K562 (cell line): ENCODE data around the gene YLPM1. TPM values are rescaled to one million over a fixed set of nuclear protein-coding genes. Genes with fewer than 3 reads are reported as not detected.

ENCODE experiments used
- polyA plus RNA-seq, 8 experiments: library from polyadenylated mRNA; depleted of rRNA in 4 of 8; stranded (reverse) in 5 of 8; unstranded in 3 of 8; fragments of >200 nt; fragmentation: Nextera tagmentation in 2 of 8; fragmentation: Illumina TruSeq in 1 of 8; extraction: Ambion mirVana in 2 of 8; extraction: Trizol in 1 of 8; gene quantifications; 2 replicates each; pipeline versions ENCODE4 v1.2.1 to v1.2.3, GENCODE V29; 2011 to 2014; ENCODE audit warnings: inconsistent platforms in 1 of 8, missing spikeins in 1 of 8
- total RNA-seq, 7 experiments: library from RNA; depleted of rRNA in 6 of 7; stranded (reverse); fragments of >200 nt in 6 of 7; fragmentation: Illumina TruSeq in 2 of 7; extraction: Trizol in 2 of 7; gene quantifications; 2 replicates each; pipeline versions ENCODE4 v1.2.1 to v1.2.3, GENCODE V29; 2011 to 2021; ENCODE audit warnings: low replicate concordance in 1 of 7

Gene YLPM1
- total and polyA plus RNA-seq, 9 of the 15 experiments (the other 6 are each of a cell fraction or from before 2014, with no cell fraction given): 7.2 to 32.7 (median 14.6) TPM

Other genes starting within 250 kb of the YLPM1 start
Only the 7 nearest of the 8 such genes appear.
- 0.04 TPM in 1 of 2 replicates, not detected in the other for gene LTBP2, start 151.1 kb upstream of the YLPM1 start, total RNA-seq (2014; rRNA removed)
- gene LTBP2, start 151.1 kb upstream of the YLPM1 start, total RNA-seq (2014; rRNA removed; fragmentation: Illumina TruSeq; extraction: Trizol): not detected in 2 replicates
- gene LTBP2, start 151.1 kb upstream of the YLPM1 start, total RNA-seq (2015; rRNA removed; fragmentation: Illumina TruSeq; extraction: Trizol): not detected in 2 replicates
- 0.18 and 0.20 TPM in 2 replicates for gene LTBP2, start 151.1 kb upstream of the YLPM1 start, total RNA-seq (2021)
- 0.03 and 0.07 TPM in 2 replicates for gene LTBP2, start 151.1 kb upstream of the YLPM1 start, polyA plus RNA-seq (2011; rRNA removed)
- gene LTBP2, start 151.1 kb upstream of the YLPM1 start, polyA plus RNA-seq (2014; fragmentation: Illumina TruSeq; extraction: Trizol): 0.01 TPM in 1 of 2 replicates, not detected in the other
- gene LTBP2, start 151.1 kb upstream of the YLPM1 start, polyA plus RNA-seq (2014; fragmentation: Nextera tagmentation; extraction: Ambion mirVana): under 1 TPM; 0.03 to 0.04 TPM
- under 0.01 TPM in 1 of 2 replicates, not detected in the other for gene LTBP2, start 151.1 kb upstream of the YLPM1 start, polyA plus RNA-seq (2014; rRNA removed)
- 12.6 and 17.8 TPM in 2 replicates for gene AREL1, start 50.2 kb upstream of the YLPM1 start, total RNA-seq (2014; rRNA removed)
- gene AREL1, start 50.2 kb upstream of the YLPM1 start, total RNA-seq (2014; rRNA removed; fragmentation: Illumina TruSeq; extraction: Trizol): 16.3 and 16.6 TPM in 2 replicates
- gene AREL1, start 50.2 kb upstream of the YLPM1 start, total RNA-seq (2015; rRNA removed; fragmentation: Illumina TruSeq; extraction: Trizol): 16.7 and 17.5 TPM in 2 replicates
- 24.3 and 24.8 TPM in 2 replicates for gene AREL1, start 50.2 kb upstream of the YLPM1 start, total RNA-seq (2021)
- 24.0 and 25.7 TPM in 2 replicates for gene AREL1, start 50.2 kb upstream of the YLPM1 start, polyA plus RNA-seq (2011; rRNA removed)
- 17.5 and 21.4 TPM in 2 replicates for gene AREL1, start 50.2 kb upstream of the YLPM1 start, polyA plus RNA-seq (2014; fragmentation: Illumina TruSeq; extraction: Trizol)
- gene AREL1, start 50.2 kb upstream of the YLPM1 start, polyA plus RNA-seq (2014; fragmentation: Nextera tagmentation; extraction: Ambion mirVana): 1 to 10 TPM; 6.0 to 7.6 TPM
- gene AREL1, start 50.2 kb upstream of the YLPM1 start, polyA plus RNA-seq (2014; rRNA removed): 13.1 and 16.5 TPM in 2 replicates
- gene FCF1, start 50.2 kb upstream of the YLPM1 start, total RNA-seq (2014; rRNA removed): 23.4 and 25.0 TPM in 2 replicates
- 53.7 and 67.3 TPM in 2 replicates for gene FCF1, start 50.2 kb upstream of the YLPM1 start, total RNA-seq (2014; rRNA removed; fragmentation: Illumina TruSeq; extraction: Trizol)
- 40.0 and 40.4 TPM in 2 replicates for gene FCF1, start 50.2 kb upstream of the YLPM1 start, total RNA-seq (2015; rRNA removed; fragmentation: Illumina TruSeq; extraction: Trizol)
- 43.3 and 46.1 TPM in 2 replicates for gene FCF1, start 50.2 kb upstream of the YLPM1 start, total RNA-seq (2021)
- gene FCF1, start 50.2 kb upstream of the YLPM1 start, polyA plus RNA-seq (2011; rRNA removed): 55.6 and 75.1 TPM in 2 replicates
- gene FCF1, start 50.2 kb upstream of the YLPM1 start, polyA plus RNA-seq (2014; fragmentation: Illumina TruSeq; extraction: Trizol): 91.9 and 98.3 TPM in 2 replicates
- gene FCF1, start 50.2 kb upstream of the YLPM1 start, polyA plus RNA-seq (2014; fragmentation: Nextera tagmentation; extraction: Ambion mirVana): 10 to 100 TPM in 1 of 2 experiments, 1 to 10 TPM in 1; 6.8 to 18.6 TPM
- gene FCF1, start 50.2 kb upstream of the YLPM1 start, polyA plus RNA-seq (2014; rRNA removed): 38.3 and 40.9 TPM in 2 replicates
- gene PROX2, start 112.8 kb downstream of the YLPM1 start, total RNA-seq (2014; rRNA removed): not detected in 2 replicates
- gene PROX2, start 112.8 kb downstream of the YLPM1 start, total RNA-seq (2014; rRNA removed; fragmentation: Illumina TruSeq; extraction: Trizol): not detected in 2 replicates
- not detected in 2 replicates for gene PROX2, start 112.8 kb downstream of the YLPM1 start, total RNA-seq (2015; rRNA removed; fragmentation: Illumina TruSeq; extraction: Trizol)
- gene PROX2, start 112.8 kb downstream of the YLPM1 start, total RNA-seq (2021): not detected in 2 replicates
- gene PROX2, start 112.8 kb downstream of the YLPM1 start, polyA plus RNA-seq (2011; rRNA removed): not detected in 2 replicates
- gene PROX2, start 112.8 kb downstream of the YLPM1 start, polyA plus RNA-seq (2014; fragmentation: Illumina TruSeq; extraction: Trizol): not detected in 2 replicates
- gene PROX2, start 112.8 kb downstream of the YLPM1 start, polyA plus RNA-seq (2014; fragmentation: Nextera tagmentation; extraction: Ambion mirVana): not detected
- gene PROX2, start 112.8 kb downstream of the YLPM1 start, polyA plus RNA-seq (2014; rRNA removed): not detected in 2 replicates
- gene DLST, start 118.6 kb downstream of the YLPM1 start, total RNA-seq (2014; rRNA removed): 28.8 and 32.3 TPM in 2 replicates
- gene DLST, start 118.6 kb downstream of the YLPM1 start, total RNA-seq (2014; rRNA removed; fragmentation: Illumina TruSeq; extraction: Trizol): 45.1 and 45.4 TPM in 2 replicates
- gene DLST, start 118.6 kb downstream of the YLPM1 start, total RNA-seq (2015; rRNA removed; fragmentation: Illumina TruSeq; extraction: Trizol): 37.2 and 38.7 TPM in 2 replicates
- gene DLST, start 118.6 kb downstream of the YLPM1 start, total RNA-seq (2021): 61.3 and 67.5 TPM in 2 replicates
- gene DLST, start 118.6 kb downstream of the YLPM1 start, polyA plus RNA-seq (2011; rRNA removed): 73.5 and 73.7 TPM in 2 replicates
- gene DLST, start 118.6 kb downstream of the YLPM1 start, polyA plus RNA-seq (2014; fragmentation: Illumina TruSeq; extraction: Trizol): 65.2 and 70.0 TPM in 2 replicates
- gene DLST, start 118.6 kb downstream of the YLPM1 start, polyA plus RNA-seq (2014; fragmentation: Nextera tagmentation; extraction: Ambion mirVana): 1 to 10 TPM; 3.0 to 9.0 TPM
- 50.4 and 60.0 TPM in 2 replicates for gene DLST, start 118.6 kb downstream of the YLPM1 start, polyA plus RNA-seq (2014; rRNA removed)
- 10.6 and 11.1 TPM in 2 replicates for gene RPS6KL1, start 159.9 kb downstream of the YLPM1 start, total RNA-seq (2014; rRNA removed)
- gene RPS6KL1, start 159.9 kb downstream of the YLPM1 start, total RNA-seq (2014; rRNA removed; fragmentation: Illumina TruSeq; extraction: Trizol): 8.1 and 8.2 TPM in 2 replicates
- 5.7 and 5.8 TPM in 2 replicates for gene RPS6KL1, start 159.9 kb downstream of the YLPM1 start, total RNA-seq (2015; rRNA removed; fragmentation: Illumina TruSeq; extraction: Trizol)
- gene RPS6KL1, start 159.9 kb downstream of the YLPM1 start, total RNA-seq (2021): 13.6 and 15.5 TPM in 2 replicates
- 6.8 and 8.3 TPM in 2 replicates for gene RPS6KL1, start 159.9 kb downstream of the YLPM1 start, polyA plus RNA-seq (2011; rRNA removed)
- gene RPS6KL1, start 159.9 kb downstream of the YLPM1 start, polyA plus RNA-seq (2014; fragmentation: Illumina TruSeq; extraction: Trizol): 7.7 and 8.6 TPM in 2 replicates
- 1 to 10 TPM in 1 of 2 experiments, under 1 TPM in 1; 0.91 to 1.8 TPM for gene RPS6KL1, start 159.9 kb downstream of the YLPM1 start, polyA plus RNA-seq (2014; fragmentation: Nextera tagmentation; extraction: Ambion mirVana)
- 10.2 and 11.6 TPM in 2 replicates for gene RPS6KL1, start 159.9 kb downstream of the YLPM1 start, polyA plus RNA-seq (2014; rRNA removed)
- gene PGF, start 192.3 kb downstream of the YLPM1 start, total RNA-seq (2014; rRNA removed): 0.18 and 0.90 TPM in 2 replicates
- gene PGF, start 192.3 kb downstream of the YLPM1 start, total RNA-seq (2014; rRNA removed; fragmentation: Illumina TruSeq; extraction: Trizol): 0.22 and 0.32 TPM in 2 replicates
- 0.11 and 0.34 TPM in 2 replicates for gene PGF, start 192.3 kb downstream of the YLPM1 start, total RNA-seq (2015; rRNA removed; fragmentation: Illumina TruSeq; extraction: Trizol)
- 0.29 and 0.44 TPM in 2 replicates for gene PGF, start 192.3 kb downstream of the YLPM1 start, total RNA-seq (2021)
- gene PGF, start 192.3 kb downstream of the YLPM1 start, polyA plus RNA-seq (2011; rRNA removed): 0.14 and 0.20 TPM in 2 replicates
- gene PGF, start 192.3 kb downstream of the YLPM1 start, polyA plus RNA-seq (2014; fragmentation: Illumina TruSeq; extraction: Trizol): 0.18 and 0.54 TPM in 2 replicates
- under 1 TPM; 0.04 to 0.07 TPM for gene PGF, start 192.3 kb downstream of the YLPM1 start, polyA plus RNA-seq (2014; fragmentation: Nextera tagmentation; extraction: Ambion mirVana)
- 0.30 and 0.66 TPM in 2 replicates for gene PGF, start 192.3 kb downstream of the YLPM1 start, polyA plus RNA-seq (2014; rRNA removed)